HepG2 (cell line): ENCODE results near the gene NSFL1C. TPM values are rescaled to one million over a fixed set of nuclear protein-coding genes. Genes with fewer than 3 reads are reported as not detected.
A peak's percentile ranks its signal among the peaks of the same experiment; 100 is the strongest.

Experiments
- EP300 ChIP-seq, 3 experiments: sonication (generic) in 1 of 3; formaldehyde crosslinking in 1 of 3; IDR thresholded peaks; 2 replicates each; pipeline versions ENCODE4 v1.5.1 to v1.6.1; 2011 to 2020; ENCODE audit warnings: low read depth in 2 of 3, low read length in 2 of 3, borderline replicate concordance in 1 of 3, improper control_type of control experiment in 1 of 3, mild to moderate bottlenecking in 1 of 3, missing genetic modification reagents in 1 of 3, moderate library complexity in 1 of 3
- FOXM1 ChIP-seq: sonication (generic); formaldehyde crosslinking; IDR thresholded peaks from 2 replicates; pipeline ENCODE4 v1.5.0; 2020; ENCODE audit warnings: missing genetic modification reagents
- KLF15 ChIP-seq: sonication (generic); formaldehyde crosslinking; IDR thresholded peaks from 2 replicates; pipeline ENCODE4 v1.8.1; 2023; ENCODE audit warnings: borderline replicate concordance, mild to moderate bottlenecking, inconsistent platforms, missing genetic modification reagents, mixed read lengths
- NFKBIZ ChIP-seq: IDR thresholded peaks from 2 replicates; pipeline ENCODE4 v1.6.1; 2018; ENCODE audit warnings: missing genetic modification reagents, missing compliant biosample characterization
- NR2F6 ChIP-seq, 2 experiments: IDR thresholded peaks; 2 replicates each; pipeline ENCODE4 v1.6.1; 2016; ENCODE audit warnings: antibody characterized with exemption in 1 of 2, mild to moderate bottlenecking in 1 of 2
- PBX3 ChIP-seq: sonication (generic); formaldehyde crosslinking; IDR thresholded peaks from 2 replicates; pipeline ENCODE4 v1.8.1; 2023; ENCODE audit warnings: missing genetic modification reagents, inconsistent platforms, borderline replicate concordance
- SIN3B ChIP-seq: fragments of 150-350 bp; IDR thresholded peaks from 2 replicates; pipeline ENCODE4 v1.6.1; 2014; ENCODE audit warnings: low read length
- TCF7 ChIP-seq: sonication (generic); IDR thresholded peaks from 2 replicates; pipeline ENCODE4 v1.6.1; 2016; ENCODE audit warnings: antibody characterized with exemption, low read depth
- TEAD3 ChIP-seq: optimal IDR thresholded peaks from 2 replicates; pipeline ENCODE3; 2016; ENCODE audit warnings: borderline replicate concordance
- ZBTB49 ChIP-seq: sonication (generic); formaldehyde crosslinking; IDR thresholded peaks from 2 replicates; pipeline ENCODE4 v1.4.0; 2020; ENCODE audit warnings: missing genetic modification reagents, borderline replicate concordance
- ZNF24 ChIP-seq: fragments of 450-650 bp; IDR thresholded peaks from 2 replicates; pipeline ENCODE4 v1.6.1; 2017; ENCODE audit warnings: antibody characterized with exemption, mild to moderate bottlenecking
- ZNF251 ChIP-seq: sonication (generic); formaldehyde crosslinking; IDR thresholded peaks from 2 replicates; pipeline ENCODE4 v1.9.0; 2021; ENCODE audit warnings: mild to moderate bottlenecking, missing genetic modification reagents
- ZNF530 ChIP-seq: sonication (generic); formaldehyde crosslinking; IDR thresholded peaks from 2 replicates; pipeline ENCODE4 v1.5.0; 2020; ENCODE audit warnings: low read depth, mild to moderate bottlenecking, missing genetic modification reagents
- ZNF687 ChIP-seq: sonication (generic); formaldehyde crosslinking; IDR thresholded peaks from 2 replicates; pipeline ENCODE4 v1.5.1; 2020; ENCODE audit warnings: mild to moderate bottlenecking, missing genetic modification reagents, moderate library complexity
- ZNF740 ChIP-seq: sonication (generic); formaldehyde crosslinking; IDR thresholded peaks from 2 replicates; pipeline ENCODE4 v1.4.0; 2020; ENCODE audit warnings: missing genetic modification reagents
- ZNF790 ChIP-seq: sonication (generic); formaldehyde crosslinking; IDR thresholded peaks from 2 replicates; pipeline ENCODE4 v1.8.0; 2022; ENCODE audit warnings: missing genetic modification reagents, mild to moderate bottlenecking, borderline replicate concordance
- polyA plus RNA-seq, 8 experiments: library from polyadenylated mRNA; depleted of rRNA in 3 of 8; stranded (reverse) in 7 of 8; unstranded in 1 of 8; fragments of >200 nt; fragmentation: Illumina TruSeq in 4 of 8; extraction: Trizol in 4 of 8; gene quantifications; 2 replicates each; pipeline versions ENCODE4 v1.2.1 to v1.2.3, GENCODE V29; 2011 to 2016; ENCODE audit warnings: low read depth in 4 of 8, missing spikeins in 1 of 8, mixed read lengths in 1 of 8; ENCODE audit not compliant: insufficient read depth in 1 of 8
- total RNA-seq, 5 experiments: library from RNA; depleted of rRNA; stranded (reverse); fragments of >200 nt; fragmentation: Illumina TruSeq; extraction: Trizol; gene quantifications; 2 replicates each; pipeline ENCODE4 v1.2.3, GENCODE V29; 2016; ENCODE audit warnings: low read depth in 1 of 5
- TF ChIP-seq, protein P1 (sequence below): sonication (generic); formaldehyde crosslinking; IDR thresholded peaks from 2 replicates; pipeline ENCODE4 v1.5.0; 2020; ENCODE audit warnings: mild to moderate bottlenecking, missing genetic modification reagents
- TF ChIP-seq, protein P2 (sequence below): IDR thresholded peaks from 2 replicates; pipeline ENCODE4 v1.6.1; 2016; ENCODE audit warnings: missing genetic modification reagents, missing compliant biosample characterization

Gene NSFL1C
- total and polyA plus RNA-seq, 2 of the 13 experiments (the other 11 are each of a cell fraction or from before 2014, with no cell fraction given), result 22.9 to 62.7 TPM

GRCh38 chr20:1469925-1470571, 3.4 kb upstream of the NSFL1C start (continued):
- TF ChIP-seq, protein P1, sequence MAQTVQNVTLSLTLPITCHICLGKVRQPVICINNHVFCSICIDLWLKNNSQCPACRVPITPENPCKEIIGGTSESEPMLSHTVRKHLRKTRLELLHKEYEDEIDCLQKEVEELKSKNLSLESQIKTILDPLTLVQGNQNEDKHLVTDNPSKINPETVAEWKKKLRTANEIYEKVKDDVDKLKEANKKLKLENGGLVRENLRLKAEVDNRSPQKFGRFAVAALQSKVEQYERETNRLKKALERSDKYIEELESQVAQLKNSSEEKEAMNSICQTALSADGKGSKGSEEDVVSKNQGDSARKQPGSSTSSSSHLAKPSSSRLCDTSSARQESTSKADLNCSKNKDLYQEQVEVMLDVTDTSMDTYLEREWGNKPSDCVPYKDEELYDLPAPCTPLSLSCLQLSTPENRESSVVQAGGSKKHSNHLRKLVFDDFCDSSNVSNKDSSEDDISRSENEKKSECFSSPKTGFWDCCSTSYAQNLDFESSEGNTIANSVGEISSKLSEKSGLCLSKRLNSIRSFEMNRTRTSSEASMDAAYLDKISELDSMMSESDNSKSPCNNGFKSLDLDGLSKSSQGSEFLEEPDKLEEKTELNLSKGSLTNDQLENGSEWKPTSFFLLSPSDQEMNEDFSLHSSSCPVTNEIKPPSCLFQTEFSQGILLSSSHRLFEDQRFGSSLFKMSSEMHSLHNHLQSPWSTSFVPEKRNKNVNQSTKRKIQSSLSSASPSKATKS (CRISPR knock-in tag), result no peak
- TF ChIP-seq EP300 (IDR thresholded peaks at IDR 0.05; ENCODE audit: low read depth in 2 of 2, low read length in 2 of 2) (no peak), EP300 (CRISPR knock-in tag; IDR thresholded peaks at IDR 0.05; ENCODE audit: borderline replicate concordance) (0 out of 2 replicates have a peak, but pooled peaks have one; percentile 49), ZNF687 (CRISPR knock-in tag) (peak; percentile 45; the same call in 1 of the 2 replicates), PBX3 (CRISPR knock-in tag) (no peak), ZNF251 (CRISPR knock-in tag) (no peak), TEAD3 (CRISPR knock-in tag) (peak; percentile 90), FOXM1 (CRISPR knock-in tag) (no peak), NR2F6 (IDR thresholded peaks at IDR 0.05) (no peak), NR2F6 (CRISPR knock-in tag; IDR thresholded peaks at IDR 0.05) (peak; percentile 68; the same call in 1 of the 2 replicates), ZNF24 (no peak), NFKBIZ (peak; percentile 90), ZBTB49 (CRISPR knock-in tag) (peak; percentile 44; the same call in 1 of the 2 replicates), KLF15 (CRISPR knock-in tag) (no peak), ZNF790 (CRISPR knock-in tag) (peak; percentile 69; the same call in 1 of the 2 replicates), ZNF530 (CRISPR knock-in tag) (no peak), SIN3B (peak; percentile 64; the same call in 1 of the 2 replicates), ZNF740 (CRISPR knock-in tag) (no peak), TCF7 (no peak)
- TF ChIP-seq, protein P2, sequence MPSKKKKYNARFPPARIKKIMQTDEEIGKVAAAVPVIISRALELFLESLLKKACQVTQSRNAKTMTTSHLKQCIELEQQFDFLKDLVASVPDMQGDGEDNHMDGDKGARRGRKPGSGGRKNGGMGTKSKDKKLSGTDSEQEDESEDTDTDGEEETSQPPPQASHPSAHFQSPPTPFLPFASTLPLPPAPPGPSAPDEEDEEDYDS (CRISPR knock-in tag), result peak; percentile 84
